ENCODE data around the gene MNT. TPM values are rescaled to one million over a fixed set of nuclear protein-coding genes. Genes with fewer than 3 reads are reported as not detected.

Gene MNT, protein sequence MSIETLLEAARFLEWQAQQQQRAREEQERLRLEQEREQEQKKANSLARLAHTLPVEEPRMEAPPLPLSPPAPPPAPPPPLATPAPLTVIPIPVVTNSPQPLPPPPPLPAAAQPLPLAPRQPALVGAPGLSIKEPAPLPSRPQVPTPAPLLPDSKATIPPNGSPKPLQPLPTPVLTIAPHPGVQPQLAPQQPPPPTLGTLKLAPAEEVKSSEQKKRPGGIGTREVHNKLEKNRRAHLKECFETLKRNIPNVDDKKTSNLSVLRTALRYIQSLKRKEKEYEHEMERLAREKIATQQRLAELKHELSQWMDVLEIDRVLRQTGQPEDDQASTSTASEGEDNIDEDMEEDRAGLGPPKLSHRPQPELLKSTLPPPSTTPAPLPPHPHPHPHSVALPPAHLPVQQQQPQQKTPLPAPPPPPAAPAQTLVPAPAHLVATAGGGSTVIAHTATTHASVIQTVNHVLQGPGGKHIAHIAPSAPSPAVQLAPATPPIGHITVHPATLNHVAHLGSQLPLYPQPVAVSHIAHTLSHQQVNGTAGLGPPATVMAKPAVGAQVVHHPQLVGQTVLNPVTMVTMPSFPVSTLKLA
- total RNA-seq, result 2.1 and 5.7 TPM in 2 replicates

DNA sequence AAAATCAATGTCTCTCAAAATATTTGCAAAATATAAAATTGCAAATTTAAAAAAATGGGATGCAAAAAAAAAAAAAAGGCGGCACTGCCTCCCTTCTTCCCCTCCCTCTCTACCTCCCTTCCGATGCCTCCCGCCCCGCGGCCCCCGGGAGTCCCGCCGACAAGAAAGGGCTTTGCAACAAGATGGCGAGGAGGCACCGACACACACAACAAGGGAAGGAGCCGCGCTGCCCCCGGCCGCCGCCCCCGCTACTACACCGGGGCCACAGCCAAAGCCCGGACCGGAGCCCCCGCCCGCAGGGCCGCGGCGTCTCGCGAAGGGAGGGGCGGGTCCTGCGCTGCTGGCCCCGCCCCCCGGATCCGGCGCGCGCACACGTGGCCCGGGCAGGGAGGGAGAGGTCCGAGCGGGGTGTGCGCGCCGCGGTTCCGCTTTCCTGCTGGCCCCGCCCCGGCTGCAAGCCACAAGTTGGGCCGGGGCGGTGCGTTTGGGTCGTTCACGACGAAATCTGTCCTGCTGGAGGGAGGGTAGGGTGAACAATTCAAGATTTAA, at the start of gene MNT:
Gene MNT (minus strand): TSS at position 184 of the 549 bp plus-strand sequence. CDS start 348 bp downstream, outside the sequence.

DNA sequence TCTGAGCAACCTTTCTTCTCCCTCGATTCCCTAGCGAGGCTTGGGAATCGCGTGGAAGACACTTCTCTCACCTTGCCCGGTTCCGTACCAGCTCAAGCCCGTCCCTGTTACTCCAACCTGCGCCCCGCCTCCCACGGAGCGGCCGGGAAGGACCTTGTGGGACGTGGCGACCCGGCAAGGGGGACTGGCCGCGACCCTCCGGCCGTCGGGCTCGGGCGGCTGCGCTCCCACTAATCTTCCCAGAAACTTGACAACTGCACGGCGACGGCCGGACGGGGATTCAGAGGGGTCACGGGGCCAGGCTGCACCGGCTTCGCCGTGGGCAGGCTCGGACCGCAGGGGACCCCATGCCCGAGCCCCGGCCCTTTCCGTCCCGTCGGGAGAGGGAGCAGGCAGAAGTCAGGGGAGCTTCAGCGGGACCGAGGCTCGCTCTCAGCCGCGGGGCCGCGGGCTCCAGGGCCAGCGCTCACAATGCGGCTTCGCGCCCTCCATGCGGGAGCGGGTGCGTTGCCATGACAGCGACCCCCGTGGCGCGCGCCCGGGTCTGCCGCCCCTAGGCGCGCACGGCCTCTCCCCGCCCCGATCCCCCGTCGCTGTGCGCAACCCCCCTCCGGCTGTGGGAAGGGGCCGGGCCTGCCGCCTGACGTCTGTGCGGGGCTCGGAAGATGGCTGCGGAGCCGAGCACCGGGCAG, 63.9 kb downstream of the MNT start, which contains the start of gene SGSM2:
Gene SGSM2 (plus strand): TSS at position 650 of the 692 bp plus-strand sequence. CDS start 188 bp downstream, outside the sequence.

DNA sequence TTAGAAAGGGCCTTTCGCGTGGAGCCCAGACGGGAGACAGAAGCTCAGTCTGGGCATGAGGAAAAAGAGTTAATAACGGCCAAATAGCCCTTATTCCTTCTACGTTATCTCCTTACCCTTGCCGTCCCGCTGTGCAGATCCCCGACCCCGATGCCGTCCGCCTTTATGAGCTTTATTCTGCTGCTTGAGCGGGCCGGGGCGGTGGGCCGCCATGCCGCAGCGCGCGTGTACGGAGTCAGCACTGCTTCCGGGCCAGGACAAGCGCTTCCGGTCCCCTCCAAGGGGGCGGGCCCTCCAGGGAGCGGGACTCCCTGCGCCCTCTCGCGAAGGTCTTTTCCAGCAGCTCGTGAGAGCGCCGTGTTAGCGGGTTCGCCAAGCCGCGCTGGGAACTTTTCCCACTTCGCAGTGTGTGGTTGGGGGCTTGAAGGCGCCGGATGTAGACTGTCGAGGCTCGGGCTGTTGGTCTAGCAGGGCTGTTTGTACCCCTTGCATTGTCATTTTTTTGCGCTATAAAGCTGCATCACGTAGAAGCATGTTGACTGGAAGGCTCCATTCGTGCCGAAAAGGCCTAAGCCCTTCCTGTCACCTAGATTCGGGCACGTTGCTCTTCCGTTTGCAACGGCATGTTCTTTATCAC, 64.5 kb downstream of the MNT start, which contains the start of gene TSR1:
Gene TSR1 (minus strand): TSS at position 243 of the 637 bp plus-strand sequence. CDS start 30 bp downstream, at position 213.

Other genes with a start within 250 kb of the MNT start
- 18.5 and 37.3 TPM in 2 replicates for gene SMG6, start 97.3 kb downstream of the MNT start, total RNA-seq
- 11.5 and 11.7 TPM in 2 replicates for gene SRR, start 97.1 kb downstream of the MNT start, total RNA-seq
- 28.0 and 46.8 TPM in 2 replicates for gene TSR1, start 64.6 kb downstream of the MNT start, total RNA-seq
- 23.2 and 58.8 TPM in 2 replicates for gene SGSM2, start 63.6 kb downstream of the MNT start, total RNA-seq
- gene METTL16, start 110.8 kb upstream of the MNT start, total RNA-seq, result 7.3 and 13.0 TPM in 2 replicates
- 58.3 and 151 TPM in 2 replicates for gene PAFAH1B1, start 192.6 kb upstream of the MNT start, total RNA-seq